Measurements from ENCODE around the gene MYH15. TPM values are rescaled to one million over a fixed set of nuclear protein-coding genes. Genes with fewer than 3 reads are reported as not detected.

MYH15 gene
- total RNA-seq, 1 donor from 2014 or later, result 0.36 TPM

GRCh38 chr3:108437439-108437838, 73.0 kb downstream of the MYH15 start:
- Mint-ChIP-seq H3K4me3 (no peak overlapping the region), H3K27ac (no peak overlapping the region), H3K36me3 (peaks cover 2% of the 10 kb centered on the region), H3K9me3 (peaks cover 8% of the 10 kb centered on the region), H3K27me3 (ENCODE audit: low read depth) (no peaks in the 10 kb centered on the region), H3K4me1 (peaks cover 29% of the 10 kb centered on the region)
- no peak for TF ChIP-seq CTCF (IDR thresholded peaks at IDR 0.05; ENCODE audit: unreplicated experiment)
- DNase-seq (ENCODE audit: low spot score in 2 of 2, unreplicated experiment in 2 of 2), result no peak

- Mint-ChIP-seq H3K4me1 (peaks cover 4% of the 10 kb centered on the region), H3K27me3 (ENCODE audit: low read depth) (no peaks in the 10 kb centered on the region), H3K4me3 (no peak overlapping the region), H3K36me3 (peaks cover 8% of the 10 kb centered on the region), H3K9me3 (peaks cover 13% of the 10 kb centered on the region), H3K27ac (no peak overlapping the region)
- no peak for DNase-seq (ENCODE audit: low spot score in 2 of 2, unreplicated experiment in 2 of 2)
- no peak for TF ChIP-seq CTCF (IDR thresholded peaks at IDR 0.05; ENCODE audit: unreplicated experiment)
Measured at GRCh38 chr3:108433928-108434327, 76.5 kb downstream of the MYH15 start.

GRCh38 chr3:108432431-108432830, 78.0 kb downstream of the MYH15 start:
- H3K27ac Mint-ChIP-seq, result no peak overlapping the region
- peaks cover 2% of the 10 kb centered on the region for H3K4me1 Mint-ChIP-seq
- no peak for DNase-seq (ENCODE audit: low spot score in 2 of 2, unreplicated experiment in 2 of 2)
- H3K4me3 Mint-ChIP-seq, result no peak overlapping the region
- H3K36me3 Mint-ChIP-seq, result peaks cover 8% of the 10 kb centered on the region
- TF ChIP-seq CTCF (IDR thresholded peaks at IDR 0.05; ENCODE audit: unreplicated experiment), result no peak
- no peaks in the 10 kb centered on the region for H3K27me3 Mint-ChIP-seq (ENCODE audit: low read depth)
- H3K9me3 Mint-ChIP-seq, result peaks cover 13% of the 10 kb centered on the region

GRCh38 chr3:108430540-108430939, 79.9 kb downstream of the MYH15 start:
- H3K9me3 Mint-ChIP-seq, result peaks cover 17% of the 10 kb centered on the region
- no peak overlapping the region for H3K27ac Mint-ChIP-seq
- no peaks in the 10 kb centered on the region for H3K27me3 Mint-ChIP-seq (ENCODE audit: low read depth)
- H3K4me1 Mint-ChIP-seq, result no peaks in the 10 kb centered on the region
- TF ChIP-seq CTCF (IDR thresholded peaks at IDR 0.05; ENCODE audit: unreplicated experiment), result no peak
- no peak for DNase-seq (ENCODE audit: low spot score in 2 of 2, unreplicated experiment in 2 of 2)
- no peak overlapping the region for H3K4me3 Mint-ChIP-seq
- H3K36me3 Mint-ChIP-seq, result peaks cover 8% of the 10 kb centered on the region

GRCh38 chr3:108428586-108428985, 81.8 kb downstream of the MYH15 start:
- no peak for DNase-seq (ENCODE audit: low spot score in 2 of 2, unreplicated experiment in 2 of 2)
- peaks cover 7% of the 10 kb centered on the region for H3K36me3 Mint-ChIP-seq

More at GRCh38 chr3:108428586-108428985, 81.8 kb downstream of the MYH15 start:
- Mint-ChIP-seq H3K27me3 (ENCODE audit: low read depth) (no peaks in the 10 kb centered on the region), H3K27ac (no peak overlapping the region), H3K4me3 (no peak overlapping the region), H3K4me1 (no peaks in the 10 kb centered on the region), H3K9me3 (peaks cover 15% of the 10 kb centered on the region)
- TF ChIP-seq CTCF (IDR thresholded peaks at IDR 0.05; ENCODE audit: unreplicated experiment), result no peak

Measured in mesothelial cell of epicardium (in vitro differentiated cells).